PC-3 (cell line): ENCODE data around the gene MYL5. TPM values are rescaled to one million over a fixed set of nuclear protein-coding genes. Genes with fewer than 3 reads are reported as not detected.

Source experiments
- ATAC-seq: fragments of 200-7000 bp; cut with Tn5 transposase; 2 replicates; pipeline ENCODE4 v1.9.1; 2020; ENCODE audit warnings: mild to moderate bottlenecking, moderate library complexity
- BruUV-seq: library from RNA; stranded (reverse); fragments of 400-500 nt; replicated peaks from 2 replicates; lab custom pipeline; 2021; lab: Mats Ljungman, UMichigan
- CTCF ChIA-PET: fragments of 300-600 bp; sonication (Branson Sonifier 250); formaldehyde crosslinking; loops from one replicate; lab custom pipeline; 2022; ENCODE audit warnings: antibody characterized with exemption; lab: Charles Lee
- POLR2A ChIA-PET: fragments of 300-600 bp; sonication (Branson Sonifier 250); formaldehyde crosslinking; loops from one replicate; lab custom pipeline; 2022; ENCODE audit warnings: antibody characterized with exemption; ENCODE audit not compliant: unreplicated experiment; lab: Charles Lee
- DNase-seq: peaks from one replicate; pipeline ENCODE4 v3.0.0-alpha.2; 2015
- H2AFZ ChIP-seq: fragments of 300-600 bp; sonication (generic); 2 replicates; pipeline ENCODE4 v1.6.0; 2016; ENCODE audit warnings: antibody characterized with exemption, low read length
- H3F3A ChIP-seq: fragments of 300-600 bp; sonication (generic); one replicate; pipeline ENCODE4 v1.6.0; 2017; ENCODE audit warnings: antibody characterized with exemption, low read length, control low read depth, mild to moderate bottlenecking; ENCODE audit not compliant: unreplicated experiment
- H3K27ac ChIP-seq: fragments of 300-600 bp; sonication (generic); 2 replicates; pipeline ENCODE4 v1.5.1; 2016; ENCODE audit warnings: mild to moderate bottlenecking, low read length
- H3K27me3 ChIP-seq: fragments of 300-600 bp; sonication (generic); 2 replicates; pipeline ENCODE4 v1.6.1; 2016; ENCODE audit warnings: low read length, mixed read lengths
- H3K36me3 ChIP-seq: fragments of 300-600 bp; sonication (generic); 2 replicates; pipeline ENCODE4 v1.6.1; 2016; ENCODE audit warnings: low read depth, mixed run types, low read length, mixed read lengths
- H3K4me1 ChIP-seq: fragments of 300-600 bp; sonication (generic); 2 replicates; pipeline ENCODE4 v1.5.1; 2016; ENCODE audit warnings: low read length; ENCODE audit not compliant: insufficient read depth
- H3K4me2 ChIP-seq: fragments of 300-600 bp; sonication (generic); 2 replicates; pipeline ENCODE4 v1.6.0; 2016; ENCODE audit warnings: low read length
- H3K4me3 ChIP-seq: fragments of 300-600 bp; sonication (generic); 2 replicates; pipeline ENCODE4 v1.5.1; 2016; ENCODE audit warnings: mild to moderate bottlenecking, low read length, mixed read lengths
- H3K79me2 ChIP-seq: fragments of 300-600 bp; sonication (generic); 2 replicates; pipeline ENCODE4 v1.6.1; 2017; ENCODE audit warnings: low read length, mixed read lengths
- H3K9ac ChIP-seq: fragments of 300-600 bp; sonication (generic); 2 replicates; pipeline ENCODE4 v1.6.0; 2016; ENCODE audit warnings: mild to moderate bottlenecking, low read length
- H3K9me2 ChIP-seq: fragments of 300-600 bp; sonication (generic); replicated peaks from 2 replicates; pipeline ENCODE4 v1.6.1; 2016; ENCODE audit warnings: mixed run types, low read length, mixed read lengths
- H3K9me3 ChIP-seq: fragments of 300-600 bp; sonication (generic); 2 replicates; pipeline ENCODE4 v1.6.1; 2016; ENCODE audit warnings: low read length, mixed read lengths
- H4K20me1 ChIP-seq: fragments of 300-600 bp; sonication (generic); 2 replicates; pipeline ENCODE4 v1.6.1; 2016; ENCODE audit warnings: low read length, mixed read lengths
- CTCF ChIP-seq: fragments of 300-600 bp; sonication (generic); conservative IDR thresholded peaks from 2 replicates; pipeline ENCODE4 v1.5.1; 2017; ENCODE audit warnings: antibody characterized with exemption, low read depth, mild to moderate bottlenecking, low read length
- EZH2 ChIP-seq: fragments of 300-600 bp; sonication (generic); IDR thresholded peaks from one replicate; pipeline ENCODE4 v1.6.1; 2017; ENCODE audit warnings: antibody characterized with exemption, mild to moderate bottlenecking, low read length; ENCODE audit not compliant: unreplicated experiment
- EZH2phosphoT487 ChIP-seq: fragments of 300-600 bp; sonication (generic); IDR thresholded peaks from 2 replicates; pipeline ENCODE4 v1.6.1; 2018; ENCODE audit warnings: mild to moderate bottlenecking, antibody characterized with exemption, low read length, borderline replicate concordance
- intact Hi-C: fragments of 100-400 bp; cut with micrococcal nuclease; formaldehyde crosslinking; loops from 2 replicates; pipeline ENCODE4 v1.9.0; 2023
- total RNA-seq: library from RNA; depleted of rRNA; stranded (reverse); fragments of >200 nt; gene quantifications from 2 replicates; pipeline ENCODE4 v1.2.3, GENCODE V29; 2014

MYL5 gene
- total RNA-seq, 1 experiment from 2014 or later = 15.2 TPM

GRCh38 chr4:680551-680927, 6.2 kb downstream of the MYL5 start:
- TSS peak; percentile 37 for BruUV-seq
- TF ChIP-seq CTCF (no peak), EZH2 (no peak), EZH2phosphoT487 (no peak)
- H3K27ac ChIP-seq = no peak overlapping the region
- H3F3A ChIP-seq = no peaks in the 10 kb centered on the region
- DNase-seq (peak; percentile 8), ATAC-seq (no peak)
- H3K79me2 ChIP-seq = no peaks in the 10 kb centered on the region
- ChIA-PET CTCF (no interaction called here), POLR2A (no interaction called here)
- peaks cover 20% of the 10 kb centered on the region; the same call in 1 of the 2 replicates for H3K4me1 ChIP-seq
- no peaks in the 10 kb centered on the region for H3K36me3 ChIP-seq
- peak overlapping the region; percentile 84 for H3K4me2 ChIP-seq
- H4K20me1 ChIP-seq = no peaks in the 10 kb centered on the region
- peak overlapping the region; percentile 66 for H2AFZ ChIP-seq
- H3K9me3 ChIP-seq = no peaks in the 10 kb centered on the region
- no peaks in the 10 kb centered on the region for H3K9me2 ChIP-seq
- peak overlapping the region; percentile 62 for H3K4me3 ChIP-seq
- no peaks in the 10 kb centered on the region for H3K27me3 ChIP-seq
- peak overlapping the region; percentile 60 for H3K9ac ChIP-seq
- intact Hi-C loops = no loop called here

- CTCF ChIA-PET = no interaction called here
- TF ChIP-seq EZH2 (no peak), EZH2phosphoT487 (no peak), CTCF (no peak)
Measured at GRCh38 chr4:680928-681645, 6.7 kb downstream of the MYL5 start.

More at GRCh38 chr4:680928-681645, 6.7 kb downstream of the MYL5 start:
- POLR2A ChIA-PET = no interaction called here
- H4K20me1 ChIP-seq = no peaks in the 10 kb centered on the region
- ATAC-seq (peak; percentile 51), DNase-seq (peak; percentile 52)
- H3K4me1 ChIP-seq = peaks cover 19% of the 10 kb centered on the region; the same call in 1 of the 2 replicates
- H3K27me3 ChIP-seq = no peaks in the 10 kb centered on the region
- no peak overlapping the region for H3K27ac ChIP-seq
- no peaks in the 10 kb centered on the region for H3K9me3 ChIP-seq
- H3K4me3 ChIP-seq = peak overlapping the region; percentile 62
- H3K9ac ChIP-seq = peak overlapping the region; percentile 60
- no TSS peak for BruUV-seq
- intact Hi-C loops = no loop called here
- H3K36me3 ChIP-seq = no peaks in the 10 kb centered on the region
- H3K4me2 ChIP-seq = peak overlapping the region; percentile 84
- no peaks in the 10 kb centered on the region for H3F3A ChIP-seq
- H3K9me2 ChIP-seq = no peaks in the 10 kb centered on the region
- H2AFZ ChIP-seq = peak overlapping the region; percentile 66
- no peaks in the 10 kb centered on the region for H3K79me2 ChIP-seq
